HG03565 (cell line): ENCODE results near the gene BTK.

Source experiments
- ATAC-seq: cut with Tn5 transposase; IDR thresholded peaks from one replicate; pipeline ENCODE4 v1.9.1; 2021; ENCODE audit warnings: mild to moderate bottlenecking, moderate library complexity; ENCODE audit not compliant: unreplicated experiment

Gene BTK

GRCh38 chrX:101385795-101386541, at the start of gene BTK:
Gene BTK, minus strand, starts transcription at chrX:101386191. Its CDS starts 10,907 bp downstream, at chrX:101375284.
- peak; percentile 55 for ATAC-seq

GRCh38 chrX:101430457-101431078, 44.6 kb upstream of the BTK start:
- peak; percentile 96 for ATAC-seq

GRCh38 chrX:101429934-101430333, 43.9 kb upstream of the BTK start:
- ATAC-seq: peak; percentile 36

- no peak for ATAC-seq
These were observed 42.0 kb upstream of the BTK start for GRCh38 chrX:101427954-101428353.

GRCh38 chrX:101419489-101419888, 33.5 kb upstream of the BTK start:
- ATAC-seq: no peak

GRCh38 chrX:101417981-101418841, 32.2 kb upstream of the BTK start:
- no peak for ATAC-seq

GRCh38 chrX:101417190-101417589, 31.2 kb upstream of the BTK start:
- no peak for ATAC-seq

- ATAC-seq: no peak
These were observed 30.7 kb upstream of the BTK start for GRCh38 chrX:101416691-101417090.

GRCh38 chrX:101415180-101416145, 29.5 kb upstream of the BTK start:
- peak; percentile 58 for ATAC-seq

GRCh38 chrX:101411984-101412383, 26.0 kb upstream of the BTK start:
- no peak for ATAC-seq

- ATAC-seq: no peak
These were observed 24.5 kb upstream of the BTK start for GRCh38 chrX:101410461-101410860.

- no peak for ATAC-seq
These were observed 23.1 kb upstream of the BTK start for GRCh38 chrX:101409043-101409442.

GRCh38 chrX:101408532-101408841, 22.5 kb upstream of the BTK start:
- ATAC-seq: no peak

GRCh38 chrX:101407748-101408531, 21.9 kb upstream of the BTK start, which contains the start of the genes GLA and HNRNPH2:
Gene GLA, minus strand, starts transcription at chrX:101407925. Its CDS starts 22 bp downstream, at chrX:101407903.
Gene HNRNPH2, plus strand, starts transcription at chrX:101408222. Its CDS starts 3,767 bp downstream, at chrX:101411989.
- peak; percentile 88 for ATAC-seq

GRCh38 chrX:101407167-101407747, 21.3 kb upstream of the BTK start:
- ATAC-seq: no peak

GRCh38 chrX:101399825-101400224, 13.8 kb upstream of the BTK start:
- no peak for ATAC-seq

- no peak for ATAC-seq
These were observed 12.7 kb upstream of the BTK start for GRCh38 chrX:101398694-101399093.

GRCh38 chrX:101397779-101398178, 11.8 kb upstream of the BTK start:
- ATAC-seq: no peak

- ATAC-seq: no peak
These were observed 9.8 kb upstream of the BTK start for GRCh38 chrX:101395789-101396188.
